NCI-H1930 (cell line): ENCODE results near the gene KRT10.
"Not testable (repeated sequence)": the region's sequence is repeated elsewhere in the genome, so short reads cannot be mapped to it uniquely, and the experiment has no call there.

Experiments
- DNase-seq, 2 experiments: peaks; one replicate each; lab custom pipeline; 2025; lab: John Stamatoyannopoulos, UW

The KRT10 gene

GRCh38 chr17:40822132-40822812 lies at the start of gene KRT10:
TSS of gene KRT10 (minus strand) at chr17:40822614. CDS start at chr17:40822585, 29 bp downstream.
- DNase-seq, result no peak

GRCh38 chr17:40871316-40871715 lies 48.9 kb upstream of the KRT10 start:
- no peak for DNase-seq

DNA sequence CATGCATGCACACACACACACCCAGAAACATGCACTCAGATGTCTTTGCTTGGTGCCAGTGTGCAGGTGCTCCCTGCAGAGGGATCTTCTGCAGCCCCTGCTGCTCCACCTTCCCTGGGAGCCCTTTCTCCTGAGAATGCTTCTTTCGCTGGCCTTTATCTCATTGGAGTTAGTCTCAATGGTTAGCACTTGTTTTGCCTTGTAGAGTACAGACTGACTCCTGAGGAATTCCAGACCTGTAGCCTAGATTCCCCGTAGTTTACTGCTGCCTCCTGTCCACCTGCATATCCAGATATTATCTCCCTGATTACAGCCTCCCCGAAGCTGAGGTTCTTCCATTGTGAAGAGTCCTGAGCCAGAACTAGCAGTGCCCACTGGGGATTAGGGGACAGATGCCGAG lies 47.7 kb upstream of the KRT10 start:
- no peak for DNase-seq

- DNase-seq, result no peak
Measured at GRCh38 chr17:40866838-40867237, 44.4 kb upstream of the KRT10 start, which contains the start of gene KRT12. TSS of gene KRT12 (minus strand) at chr17:40867223. CDS start at chr17:40867186, 37 bp downstream.

DNA sequence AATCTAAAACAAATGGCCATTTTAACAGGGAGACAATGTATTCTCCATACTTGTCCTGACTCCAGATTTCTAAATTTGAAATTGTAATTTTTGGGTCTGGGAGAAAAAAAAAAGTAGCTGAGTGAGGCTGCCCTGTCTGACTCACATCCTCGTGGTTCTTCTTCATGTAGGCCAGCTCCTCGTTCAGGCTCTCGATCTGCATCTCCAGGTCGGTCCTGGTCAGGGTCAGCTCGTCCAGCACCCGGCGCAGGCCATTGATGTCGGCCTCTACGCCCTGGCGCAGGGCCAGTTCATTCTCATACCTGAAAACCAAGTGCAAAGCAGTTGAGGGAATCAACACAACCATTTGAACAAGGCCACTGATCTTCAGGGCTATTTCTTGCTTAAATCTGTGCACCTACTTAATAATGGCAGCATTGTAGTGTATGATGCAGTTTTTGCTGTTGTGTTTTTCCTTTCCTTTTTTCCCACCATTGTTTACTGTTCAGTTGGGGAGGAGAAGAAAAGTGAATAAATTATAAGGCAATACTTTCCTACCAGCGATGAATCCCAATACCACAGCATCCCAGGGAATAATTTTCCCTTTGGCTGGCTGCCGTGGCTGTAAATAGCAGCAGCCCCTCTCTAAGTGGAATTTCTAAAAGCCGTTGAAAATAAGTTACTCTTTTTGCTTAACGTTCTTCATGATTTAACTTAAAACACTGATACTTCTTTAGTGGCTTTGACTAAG lies 42.4 kb upstream of the KRT10 start:
- DNase-seq, result no peak

DNA sequence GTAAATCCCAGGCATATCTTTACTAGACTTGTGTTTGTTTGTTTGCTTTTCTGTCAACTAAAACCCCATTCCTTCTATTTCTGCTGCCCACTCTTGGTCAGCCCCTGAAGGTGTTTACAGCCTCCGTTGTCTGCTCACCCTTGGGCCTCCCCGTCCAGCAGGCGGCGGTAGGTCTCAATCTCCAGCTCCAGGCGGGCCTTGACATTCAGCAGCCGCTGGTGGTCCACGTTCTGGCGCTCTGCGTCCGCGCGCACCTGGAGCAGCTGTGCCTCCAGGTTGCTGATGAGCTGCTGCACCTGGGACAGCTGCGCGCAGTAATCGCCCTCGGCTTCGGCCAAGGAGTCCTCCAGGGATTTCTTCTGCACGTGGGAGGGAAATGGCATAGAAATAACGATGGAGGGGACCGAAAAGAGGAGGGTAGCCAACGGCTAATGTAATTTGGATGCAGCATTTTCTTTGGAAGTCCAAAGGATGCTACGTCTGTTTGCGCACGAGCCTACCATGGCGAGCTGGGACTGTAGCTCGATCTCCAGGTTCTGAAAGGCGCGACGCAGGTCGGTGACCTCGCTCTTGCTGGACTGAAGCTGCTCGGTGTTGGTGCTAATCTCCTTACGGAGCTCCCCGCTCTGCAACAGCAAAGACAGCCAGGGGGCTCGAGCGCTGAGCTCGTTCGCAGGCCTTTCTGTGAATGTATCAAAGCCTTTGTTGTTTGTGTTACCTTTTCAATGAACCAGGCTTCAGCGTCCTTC lies 40.7 kb upstream of the KRT10 start:
- no peak for DNase-seq

- no peak for DNase-seq
Measured at GRCh38 chr17:40859536-40859935, 37.1 kb upstream of the KRT10 start.

- DNase-seq, result not testable (repeated sequence)
Measured at GRCh38 chr17:40858667-40859066, 36.3 kb upstream of the KRT10 start.

DNA sequence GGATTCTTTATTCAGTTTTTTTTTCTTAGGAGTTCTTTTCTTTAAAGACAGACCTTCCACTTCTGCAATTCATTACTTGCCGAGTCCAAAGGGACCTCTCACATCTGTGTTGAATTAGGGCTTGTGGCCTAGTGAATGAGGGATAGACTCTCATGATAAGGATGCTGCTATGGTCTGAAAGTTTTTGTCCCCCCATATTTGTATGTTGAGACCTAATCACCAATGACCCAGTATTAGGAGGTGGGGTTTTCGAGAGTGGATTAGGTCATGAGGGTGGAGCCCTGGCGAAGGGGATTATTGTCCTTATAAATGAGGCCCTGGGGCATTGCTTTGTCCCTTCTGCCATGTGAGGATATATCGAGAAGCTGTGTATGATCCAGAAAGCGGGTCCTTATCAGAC lies 35.1 kb upstream of the KRT10 start:
- DNase-seq, result no peak

DNA sequence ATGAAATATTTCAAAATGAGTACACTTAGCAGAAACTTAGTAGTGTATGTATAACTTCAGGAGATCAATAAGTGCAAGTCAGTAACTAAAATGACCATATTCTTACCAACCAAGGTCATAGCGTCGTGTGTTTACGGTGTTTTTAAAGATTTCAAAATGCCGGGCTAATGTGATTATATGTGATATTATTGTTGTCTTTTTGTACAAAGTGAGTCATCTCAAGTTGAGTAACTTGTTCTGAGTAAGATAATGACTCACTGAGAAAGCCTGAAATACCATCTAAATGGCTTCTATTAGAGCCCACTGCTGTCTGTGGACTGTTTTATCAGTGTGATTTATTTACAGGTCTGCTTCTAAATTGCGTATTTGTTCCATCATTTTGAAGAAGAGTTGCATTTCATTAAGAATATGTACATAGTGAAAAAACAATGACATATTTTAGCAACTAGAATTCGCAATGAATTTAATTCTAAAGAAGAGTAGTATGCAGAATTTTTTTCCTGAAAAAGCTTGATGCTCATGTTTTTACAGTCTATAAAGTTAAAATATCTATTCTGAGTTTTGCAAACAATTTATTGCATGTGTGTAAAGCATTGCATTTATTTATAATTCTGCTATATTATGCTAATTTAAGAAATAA lies 31.9 kb upstream of the KRT10 start:
- no peak for DNase-seq

DNA sequence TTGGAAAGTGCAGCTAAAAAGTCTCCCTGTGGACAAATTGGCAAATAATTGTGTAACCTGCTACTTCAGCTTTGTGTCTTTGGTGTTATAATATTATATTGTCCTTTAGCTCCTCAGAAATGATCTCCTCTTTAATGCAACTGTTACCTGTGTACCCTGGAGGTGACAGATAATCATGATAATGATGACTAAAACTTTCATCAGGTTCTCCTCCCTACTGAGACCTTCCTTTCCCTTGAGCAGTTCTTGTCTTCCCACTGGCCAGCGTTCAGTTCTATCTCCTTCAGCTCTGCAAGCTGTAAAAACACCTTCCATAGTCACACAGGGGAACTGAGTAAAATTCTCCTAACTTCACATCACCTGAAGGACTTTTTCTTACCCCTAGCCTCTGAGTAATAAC lies 29.9 kb upstream of the KRT10 start:
- no peak for DNase-seq

DNA sequence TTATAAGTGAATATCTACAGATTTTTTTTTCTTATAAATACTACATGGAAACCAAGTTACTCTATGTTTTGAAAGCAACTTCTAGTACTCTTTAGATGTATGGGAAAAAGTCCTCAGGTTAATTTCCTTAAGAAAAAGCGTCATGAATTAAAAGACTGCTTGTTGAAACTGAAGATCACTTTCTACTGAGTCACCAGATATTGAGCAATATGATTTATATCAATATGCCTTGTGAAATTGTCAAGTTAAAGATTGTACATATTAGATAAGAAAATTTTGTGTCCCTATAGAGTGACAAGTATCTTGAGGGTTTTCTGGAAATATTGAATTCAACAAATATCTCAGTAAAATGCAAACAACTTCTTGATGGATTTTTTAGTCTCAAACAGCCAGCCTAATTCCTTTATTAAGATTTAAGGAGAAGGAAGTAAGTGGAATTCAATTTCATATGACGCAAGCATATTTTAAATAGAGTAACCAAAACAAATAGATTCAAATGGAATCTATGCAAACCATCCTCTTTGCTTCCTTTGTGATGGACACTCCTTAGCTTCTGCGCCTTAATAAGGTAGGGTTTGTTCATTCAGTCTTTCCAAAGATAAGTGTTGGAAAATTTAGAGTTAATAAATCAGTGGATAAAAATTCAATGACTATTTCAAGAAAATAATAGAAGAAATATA lies 28.0 kb upstream of the KRT10 start:
- DNase-seq, result no peak

DNA sequence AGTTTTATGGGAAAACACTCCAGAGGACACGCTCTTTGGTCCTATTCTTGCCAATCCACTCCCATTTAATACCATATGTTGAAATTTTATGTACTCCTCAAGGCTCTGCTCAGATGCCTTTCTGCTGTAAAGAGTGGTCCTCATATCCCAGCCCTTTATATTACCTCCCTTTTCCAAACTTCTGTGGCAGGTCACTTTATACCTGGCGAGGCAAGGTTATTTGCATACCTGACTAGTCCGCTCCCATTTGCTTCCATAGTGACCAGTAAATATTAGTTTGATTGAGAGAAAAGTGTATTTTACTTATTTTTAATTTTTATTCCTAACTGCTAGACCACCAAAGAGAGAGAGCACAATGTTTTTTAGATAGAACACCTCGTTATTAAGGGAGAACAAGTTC lies 27.3 kb upstream of the KRT10 start:
- no peak for DNase-seq

- DNase-seq, result no peak
Measured at GRCh38 chr17:40848583-40849235, 26.3 kb upstream of the KRT10 start.

DNA sequence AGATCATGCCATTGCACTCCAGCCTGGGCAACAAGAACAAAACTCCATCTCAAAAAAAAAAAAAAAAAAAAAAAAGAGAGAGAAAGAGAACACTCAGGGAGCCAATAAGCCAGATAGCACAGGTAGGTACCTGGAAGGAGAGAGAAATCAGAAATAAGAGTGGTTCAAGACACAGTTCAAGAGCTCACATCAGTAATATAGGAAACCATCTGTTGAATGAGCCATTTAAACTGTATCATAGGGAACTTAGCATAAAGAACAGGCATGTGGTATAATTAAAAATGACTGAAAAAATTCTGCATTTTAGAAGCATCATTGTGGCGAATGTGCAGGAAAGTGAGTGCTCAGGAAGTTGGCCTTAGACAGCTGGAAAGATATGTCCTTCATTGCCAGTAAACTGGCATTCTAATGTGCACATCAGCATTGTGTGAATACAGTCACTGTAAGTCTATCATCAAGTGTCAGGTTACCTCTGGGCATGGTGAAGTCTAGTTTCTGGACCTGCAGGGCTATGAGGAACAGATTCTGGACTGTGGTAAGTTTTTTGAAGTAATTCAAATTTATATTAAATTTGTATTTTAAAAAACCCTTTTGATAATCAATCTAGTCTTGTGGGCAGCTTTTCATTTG lies 24.2 kb upstream of the KRT10 start:
- DNase-seq, result no peak

GRCh38 chr17:40844671-40845107 lies 22.3 kb upstream of the KRT10 start:
- DNase-seq, result no peak

- no peak for DNase-seq
Measured at GRCh38 chr17:40843242-40843641, 20.8 kb upstream of the KRT10 start.

DNA sequence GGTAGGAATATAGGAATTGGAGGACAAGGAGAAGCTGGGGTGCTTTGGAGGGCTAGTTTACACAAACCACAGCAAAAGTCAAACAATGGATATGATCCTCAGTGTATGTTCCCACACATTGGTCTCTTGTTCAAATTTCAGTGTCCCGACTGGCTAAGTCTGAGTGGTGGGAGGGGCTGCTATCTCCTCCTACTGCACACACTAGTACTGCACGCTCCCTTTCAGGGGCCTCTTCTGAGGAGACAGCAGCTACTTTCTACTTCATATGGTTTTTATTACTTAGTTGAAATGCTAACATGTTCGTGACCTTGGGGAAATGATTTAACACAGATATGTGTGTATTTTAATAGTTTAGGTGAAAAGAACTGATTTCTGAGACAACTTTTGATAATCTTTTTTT lies 18.8 kb upstream of the KRT10 start:
- no peak for DNase-seq

DNA sequence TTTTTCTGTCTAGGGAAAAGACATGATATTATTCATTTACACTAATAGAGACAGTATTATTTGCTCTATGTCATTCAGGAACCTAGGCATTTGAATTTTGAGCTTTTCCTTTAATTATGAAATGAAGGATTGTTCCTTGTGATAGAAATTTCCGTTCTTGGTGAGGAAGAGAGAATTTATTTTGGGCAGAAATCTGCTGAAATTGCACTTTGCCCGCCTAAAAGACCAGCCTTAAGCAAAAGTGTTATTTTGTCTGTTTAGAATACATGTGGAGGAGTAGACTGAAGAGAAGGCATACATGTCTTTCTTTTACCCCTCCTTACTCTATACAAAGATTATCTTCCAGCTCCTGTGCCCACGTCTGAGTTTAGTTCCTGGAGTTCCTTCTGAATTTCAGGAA lies 16.8 kb upstream of the KRT10 start:
- DNase-seq, result no peak

DNA sequence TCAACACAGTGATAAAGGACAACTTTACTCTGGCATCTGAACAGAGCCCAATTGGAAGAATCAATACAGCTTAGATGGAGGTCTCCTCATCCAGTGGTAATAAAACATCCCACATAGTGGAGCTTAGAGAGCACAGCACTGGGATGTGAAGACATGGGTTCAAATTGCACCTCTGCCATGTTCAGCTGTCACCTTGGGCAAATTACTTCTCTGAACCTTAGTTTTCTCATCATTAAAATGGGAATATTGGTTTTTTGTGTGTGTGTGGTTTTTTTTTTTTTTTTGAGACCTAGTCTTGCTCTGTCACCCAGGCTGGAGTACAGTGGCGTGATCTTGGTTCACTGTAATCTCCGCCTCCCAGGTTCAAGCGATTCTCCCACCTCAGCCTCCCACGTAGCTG lies 13.6 kb upstream of the KRT10 start:
- no peak for DNase-seq

DNA sequence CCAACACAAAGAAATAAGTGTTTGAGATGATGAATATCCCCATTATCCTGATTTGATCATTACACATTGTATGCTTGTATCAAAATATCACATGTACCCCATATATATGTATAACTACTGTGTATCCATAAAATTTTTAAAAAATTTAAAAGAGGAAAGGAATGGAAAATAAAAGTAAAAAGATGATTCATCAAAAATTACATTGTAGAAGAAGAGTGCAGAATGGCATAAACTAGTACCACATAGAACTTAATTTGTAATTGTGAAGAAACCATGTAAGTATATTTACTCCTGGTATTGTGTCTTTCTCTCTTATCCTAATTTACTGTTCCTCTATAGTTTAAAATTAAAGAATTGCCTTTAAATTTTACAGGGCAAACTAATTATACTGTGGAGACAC lies 11.5 kb upstream of the KRT10 start:
- DNase-seq, result no peak
